ENCODE measurements around the gene ANKHD1.

GRCh38 chr5:140502834-140503233 is 101.2 kb downstream of the ANKHD1 start:
- TF ChIP-seq POLR2AphosphoS5 (IDR thresholded peaks at IDR 0.05; ENCODE audit: low read depth, low read length) = no peak
- TF ChIP-seq GABPA (IDR thresholded peaks at IDR 0.05; ENCODE audit: low read depth) = no peak
- no peak for TF ChIP-seq CTCF (IDR thresholded peaks at IDR 0.05)
- TF ChIP-seq EZH2phosphoT487 (IDR thresholded peaks at IDR 0.05; ENCODE audit: borderline replicate concordance, low read depth) = no peak
- no peak for TF ChIP-seq REST (IDR thresholded peaks at IDR 0.05; ENCODE audit: low read depth, low read length)
- TF ChIP-seq ZBTB33 (IDR thresholded peaks at IDR 0.05; ENCODE audit: borderline replicate concordance, low read depth) = no peak
- TF ChIP-seq RFX5 (IDR thresholded peaks at IDR 0.05; ENCODE audit: low read length) = no peak

Measured in SK-N-SH (cell line).